HFF-Myc (cell line): ENCODE measurements around the gene DUSP23.
A peak's percentile ranks its signal among the peaks of the same experiment; 100 is the strongest.

Source experiments
- DNase-seq: peaks from one replicate; pipeline ENCODE4 v3.0.0-alpha.2; 2011; ENCODE audit warnings: low read depth; ENCODE audit errors: extremely low read depth
- H3K4me3 ChIP-seq: replicated peaks from 2 replicates; pipeline ENCODE4 v1.5.1; 2011; ENCODE audit warnings: low read depth, mild to moderate bottlenecking, control low read depth, low read length
- CTCF ChIP-seq: IDR thresholded peaks from 2 replicates; pipeline ENCODE4 v1.5.1; 2012; ENCODE audit warnings: mild to moderate bottlenecking, low read depth, low read length, control low read depth; ENCODE audit errors: missing control alignments

The DUSP23 gene

DNA sequence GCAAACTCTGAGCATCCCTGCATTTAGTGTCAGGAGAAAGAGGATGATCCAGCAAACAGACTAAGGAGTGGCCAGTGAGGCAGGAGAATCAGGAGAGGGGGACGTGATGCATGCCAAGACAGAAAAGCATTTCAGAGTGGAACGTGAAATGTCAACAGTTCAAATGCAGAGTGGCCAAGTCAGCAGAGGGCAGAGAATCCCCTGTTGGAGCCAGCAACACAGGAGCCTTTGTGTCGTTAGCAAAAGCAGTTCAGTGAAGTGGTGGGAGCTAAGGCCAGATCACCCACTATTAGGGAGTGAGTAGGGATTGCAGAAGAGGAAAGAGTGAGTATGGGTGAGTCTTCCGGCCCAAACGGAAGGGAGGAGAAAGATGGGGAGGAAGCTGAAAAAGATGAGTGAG lies 14.8 kb downstream of the DUSP23 start:
- H3K4me3 ChIP-seq: no peak overlapping the region
- TF ChIP-seq CTCF: no peak
- no peak for DNase-seq

DNA sequence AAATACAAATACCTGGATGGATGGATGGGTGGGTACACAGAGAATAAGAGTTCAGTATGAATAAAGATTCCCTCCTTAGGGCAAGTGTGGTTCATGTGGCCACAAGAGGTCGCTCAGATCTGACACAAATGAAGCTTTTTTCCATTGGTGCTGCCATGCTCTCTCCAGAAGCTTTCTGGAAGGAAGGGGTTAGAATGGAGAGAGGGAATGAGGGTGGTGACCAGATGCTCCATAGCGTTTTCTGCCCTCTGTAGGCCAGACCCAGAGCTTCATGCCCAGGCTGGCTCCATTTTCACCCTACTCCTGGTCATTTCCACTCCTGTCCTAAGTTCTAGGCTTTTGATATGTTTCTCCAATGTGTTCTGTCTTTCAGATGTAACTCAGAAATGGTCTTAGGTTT lies 18.1 kb downstream of the DUSP23 start:
- DNase-seq: peak; percentile 82
- peak; percentile 83 for TF ChIP-seq CTCF
- H3K4me3 ChIP-seq: no peak overlapping the region

DNA sequence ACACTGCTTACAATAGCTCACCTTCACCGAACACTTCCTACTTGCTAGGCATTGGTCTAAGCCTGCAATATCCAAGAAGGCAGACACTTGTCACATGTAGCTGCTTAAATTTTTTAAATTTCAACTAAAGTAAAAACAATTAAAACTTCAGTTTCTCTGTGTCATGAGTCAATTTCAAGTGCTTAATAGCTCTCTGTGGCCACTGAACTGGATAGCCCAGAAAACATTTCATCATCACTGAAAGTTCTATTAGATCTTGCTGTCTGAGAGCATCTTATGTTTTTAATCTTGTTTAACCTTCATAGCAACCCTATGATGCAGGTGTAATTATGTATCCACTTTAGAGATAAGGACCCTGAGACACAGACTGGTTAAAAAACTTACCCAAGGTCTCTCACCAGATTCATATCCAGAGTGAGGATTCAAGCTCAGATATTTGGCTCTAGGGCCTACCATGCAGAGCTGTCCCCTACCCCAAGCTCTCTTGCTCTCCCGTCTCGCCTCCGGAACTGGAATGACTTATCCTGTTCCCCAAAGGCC lies 18.8 kb downstream of the DUSP23 start:
- TF ChIP-seq CTCF: no peak
- H3K4me3 ChIP-seq: no peak overlapping the region
- DNase-seq: no peak

GRCh38 chr1:159800177-159800930 lies 19.6 kb downstream of the DUSP23 start:
- DNase-seq: no peak
- no peak for TF ChIP-seq CTCF
- H3K4me3 ChIP-seq: no peak overlapping the region

GRCh38 chr1:159802111-159802510 lies 21.3 kb downstream of the DUSP23 start, which contains the start of gene FCRL6:
FCRL6 (plus strand) TSS chr1:159802360; CDS start chr1:159802425, 65 bp downstream.
- no peak within 1 kb of the TSS for H3K4me3 ChIP-seq
- TF ChIP-seq CTCF: no peak
- no peak for DNase-seq

- DNase-seq: no peak
- no peak for TF ChIP-seq CTCF
- H3K4me3 ChIP-seq: no peak overlapping the region
Observed at GRCh38 chr1:159803956-159804689, 23.4 kb downstream of the DUSP23 start.
